Measurements from ENCODE around the gene CDKN2AIP.

The CDKN2AIP gene, protein sequence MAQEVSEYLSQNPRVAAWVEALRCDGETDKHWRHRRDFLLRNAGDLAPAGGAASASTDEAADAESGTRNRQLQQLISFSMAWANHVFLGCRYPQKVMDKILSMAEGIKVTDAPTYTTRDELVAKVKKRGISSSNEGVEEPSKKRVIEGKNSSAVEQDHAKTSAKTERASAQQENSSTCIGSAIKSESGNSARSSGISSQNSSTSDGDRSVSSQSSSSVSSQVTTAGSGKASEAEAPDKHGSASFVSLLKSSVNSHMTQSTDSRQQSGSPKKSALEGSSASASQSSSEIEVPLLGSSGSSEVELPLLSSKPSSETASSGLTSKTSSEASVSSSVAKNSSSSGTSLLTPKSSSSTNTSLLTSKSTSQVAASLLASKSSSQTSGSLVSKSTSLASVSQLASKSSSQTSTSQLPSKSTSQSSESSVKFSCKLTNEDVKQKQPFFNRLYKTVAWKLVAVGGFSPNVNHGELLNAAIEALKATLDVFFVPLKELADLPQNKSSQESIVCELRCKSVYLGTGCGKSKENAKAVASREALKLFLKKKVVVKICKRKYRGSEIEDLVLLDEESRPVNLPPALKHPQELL

DNA sequence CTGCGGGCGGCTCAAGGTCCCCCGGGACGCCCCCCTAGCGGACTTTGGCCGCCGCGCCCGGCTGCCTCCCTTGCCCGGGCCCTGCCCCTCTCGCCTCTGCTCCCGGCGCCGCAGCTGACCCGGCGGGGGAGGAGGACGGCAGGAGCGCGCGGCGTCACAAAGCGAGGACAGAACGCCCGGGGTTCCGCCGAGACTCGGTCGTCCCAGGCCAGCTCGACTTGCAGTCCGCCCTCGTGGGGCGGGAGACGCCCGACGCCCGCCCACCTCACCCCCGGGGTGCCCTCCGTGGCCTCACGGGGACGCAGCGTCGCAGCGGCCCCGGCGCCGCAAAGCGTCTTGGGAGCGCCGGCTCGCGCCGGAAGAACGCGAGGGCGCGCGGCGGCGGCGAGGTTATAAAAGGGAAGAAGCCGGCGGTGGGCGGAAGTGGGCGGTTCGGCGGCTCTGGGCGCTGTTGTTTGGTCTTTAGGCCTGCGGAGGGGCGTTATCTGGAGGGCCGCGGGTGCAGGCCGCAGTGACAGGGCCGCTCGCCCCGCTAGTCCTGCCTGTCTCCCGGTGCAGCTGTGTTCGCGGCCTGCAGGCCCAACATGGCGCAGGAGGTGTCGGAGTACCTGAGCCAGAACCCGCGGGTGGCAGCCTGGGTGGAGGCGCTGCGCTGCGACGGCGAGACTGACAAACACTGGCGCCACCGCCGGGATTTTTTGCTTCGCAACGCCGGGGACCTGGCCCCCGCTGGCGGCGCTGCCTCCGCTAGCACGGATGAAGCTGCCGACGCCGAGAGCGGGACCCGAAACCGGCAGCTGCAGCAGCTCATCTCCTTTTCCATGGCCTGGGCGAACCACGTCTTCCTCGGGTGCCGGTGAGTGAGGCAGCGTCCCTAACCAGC, at the start of gene CDKN2AIP:
TSS of gene CDKN2AIP (plus strand) at position 423 of the 883 bp plus-strand sequence. CDS start at position 585, 162 bp downstream.
- TF ChIP-seq, protein P1, sequence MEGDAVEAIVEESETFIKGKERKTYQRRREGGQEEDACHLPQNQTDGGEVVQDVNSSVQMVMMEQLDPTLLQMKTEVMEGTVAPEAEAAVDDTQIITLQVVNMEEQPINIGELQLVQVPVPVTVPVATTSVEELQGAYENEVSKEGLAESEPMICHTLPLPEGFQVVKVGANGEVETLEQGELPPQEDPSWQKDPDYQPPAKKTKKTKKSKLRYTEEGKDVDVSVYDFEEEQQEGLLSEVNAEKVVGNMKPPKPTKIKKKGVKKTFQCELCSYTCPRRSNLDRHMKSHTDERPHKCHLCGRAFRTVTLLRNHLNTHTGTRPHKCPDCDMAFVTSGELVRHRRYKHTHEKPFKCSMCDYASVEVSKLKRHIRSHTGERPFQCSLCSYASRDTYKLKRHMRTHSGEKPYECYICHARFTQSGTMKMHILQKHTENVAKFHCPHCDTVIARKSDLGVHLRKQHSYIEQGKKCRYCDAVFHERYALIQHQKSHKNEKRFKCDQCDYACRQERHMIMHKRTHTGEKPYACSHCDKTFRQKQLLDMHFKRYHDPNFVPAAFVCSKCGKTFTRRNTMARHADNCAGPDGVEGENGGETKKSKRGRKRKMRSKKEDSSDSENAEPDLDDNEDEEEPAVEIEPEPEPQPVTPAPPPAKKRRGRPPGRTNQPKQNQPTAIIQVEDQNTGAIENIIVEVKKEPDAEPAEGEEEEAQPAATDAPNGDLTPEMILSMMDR (IDR thresholded peaks at IDR 0.05; ENCODE audit: low read depth, low read length), result 0 out of 2 replicates have a peak, but pooled peaks have one; percentile 16
- TF ChIP-seq EZH2phosphoT487 (IDR thresholded peaks at IDR 0.05; ENCODE audit: low read depth), result no peak
- H3K4me3 ChIP-seq (ENCODE audit: low read length), result peak within 1 kb of the TSS; percentile 90
- no peaks in the 10 kb centered on the region for H3K27me3 ChIP-seq (ENCODE audit: low read depth, low read length)
- H3K27ac ChIP-seq (ENCODE audit: low read length), result peak within 1 kb of the TSS; percentile 86
- H3K9me3 ChIP-seq (ENCODE audit: insufficient read depth, low read length), result no peaks in the 10 kb centered on the region
- peak within 1 kb of the TSS; percentile 73 for H3K4me2 ChIP-seq (ENCODE audit: low read length)
- peak within 1 kb of the TSS; percentile 39; the same call in 1 of the 2 replicates for H2AFZ ChIP-seq (ENCODE audit: low read depth, low read length)
- peaks cover 5% of the 10 kb centered on the region; the same call in 1 of the 2 replicates for H4K20me1 ChIP-seq (ENCODE audit: insufficient read depth, low read length)
- H3K9ac ChIP-seq (ENCODE audit: low read length), result peak within 1 kb of the TSS; percentile 82
- H3K4me1 ChIP-seq (ENCODE audit: low read length), result peaks cover 13% of the 10 kb centered on the region
- peaks cover 35% of the 10 kb centered on the region for H3K36me3 ChIP-seq (replicated peaks; ENCODE audit: low read depth, low read length)
- peaks cover 61% of the 10 kb centered on the region for H3K79me2 ChIP-seq (ENCODE audit: low read length)

DNA sequence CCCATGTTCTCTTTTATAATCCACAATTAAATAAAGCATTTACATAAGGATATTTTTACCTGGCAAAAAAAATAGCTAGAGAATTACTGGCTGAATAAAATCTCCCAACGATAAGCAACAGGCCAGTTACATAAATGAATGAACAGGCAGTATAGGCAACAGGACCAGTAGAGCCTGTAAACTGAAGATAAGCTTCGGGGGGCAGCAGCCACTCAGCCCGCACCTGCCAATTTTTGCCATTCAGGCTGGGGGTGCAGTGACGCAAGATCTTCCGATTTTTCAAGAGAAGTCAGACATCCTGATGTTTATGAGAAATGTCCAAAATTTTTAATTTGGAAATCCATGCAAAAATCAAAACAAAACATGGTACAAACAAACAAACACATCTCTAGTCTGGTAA, 49.0 kb upstream of the CDKN2AIP start:
- H3K27ac ChIP-seq (ENCODE audit: low read length), result no peak overlapping the region
- no peaks in the 10 kb centered on the region for H3K36me3 ChIP-seq (replicated peaks; ENCODE audit: low read depth, low read length)
- no peak overlapping the region for H3K4me3 ChIP-seq (ENCODE audit: low read length)
- H3K9me3 ChIP-seq (ENCODE audit: insufficient read depth, low read length), result no peaks in the 10 kb centered on the region
- no peak overlapping the region for H3K4me2 ChIP-seq (ENCODE audit: low read length)
- H3K4me1 ChIP-seq (ENCODE audit: low read length), result peaks cover 31% of the 10 kb centered on the region
- H3K9ac ChIP-seq (ENCODE audit: low read length), result no peak overlapping the region
- no peak overlapping the region for H2AFZ ChIP-seq (ENCODE audit: low read depth, low read length)
- no peaks in the 10 kb centered on the region for H3K27me3 ChIP-seq (ENCODE audit: low read depth, low read length)
- no peaks in the 10 kb centered on the region for H3K79me2 ChIP-seq (ENCODE audit: low read length)
- no peaks in the 10 kb centered on the region for H4K20me1 ChIP-seq (ENCODE audit: insufficient read depth, low read length)
- TF ChIP-seq, protein P1 (IDR thresholded peaks at IDR 0.05; ENCODE audit: low read depth, low read length), result no peak
- TF ChIP-seq EZH2phosphoT487 (IDR thresholded peaks at IDR 0.05; ENCODE audit: low read depth), result no peak

DNA sequence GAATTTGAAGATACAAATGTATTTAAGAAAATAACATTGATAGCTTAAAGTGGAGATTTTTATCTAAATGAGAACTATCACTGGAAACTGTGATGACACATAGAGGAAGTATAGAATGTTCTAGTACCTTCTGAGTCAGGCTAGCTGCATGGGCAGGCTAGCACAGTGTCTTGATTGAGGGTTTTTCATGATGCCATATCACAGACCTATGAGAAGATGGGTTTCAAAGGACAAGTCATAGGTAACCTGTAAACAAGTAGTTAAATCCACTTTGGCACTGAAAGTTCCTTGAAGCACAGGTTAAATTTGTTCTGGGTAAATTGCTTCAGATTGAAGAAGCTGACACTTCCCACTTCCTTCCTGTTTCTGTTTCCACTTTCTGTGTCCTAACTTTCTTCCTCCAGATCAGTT, 48.2 kb upstream of the CDKN2AIP start:
- no peak overlapping the region for H2AFZ ChIP-seq (ENCODE audit: low read depth, low read length)
- H3K36me3 ChIP-seq (replicated peaks; ENCODE audit: low read depth, low read length), result no peaks in the 10 kb centered on the region
- H3K27me3 ChIP-seq (ENCODE audit: low read depth, low read length), result no peaks in the 10 kb centered on the region
- H3K4me3 ChIP-seq (ENCODE audit: low read length), result no peak overlapping the region
- H3K79me2 ChIP-seq (ENCODE audit: low read length), result no peaks in the 10 kb centered on the region
- TF ChIP-seq, protein P1 (IDR thresholded peaks at IDR 0.05; ENCODE audit: low read depth, low read length), result no peak
- no peak for TF ChIP-seq EZH2phosphoT487 (IDR thresholded peaks at IDR 0.05; ENCODE audit: low read depth)
- no peak overlapping the region for H3K9ac ChIP-seq (ENCODE audit: low read length)
- no peaks in the 10 kb centered on the region for H4K20me1 ChIP-seq (ENCODE audit: insufficient read depth, low read length)
- H3K27ac ChIP-seq (ENCODE audit: low read length), result no peak overlapping the region
- H3K9me3 ChIP-seq (ENCODE audit: insufficient read depth, low read length), result no peaks in the 10 kb centered on the region
- peaks cover 31% of the 10 kb centered on the region for H3K4me1 ChIP-seq (ENCODE audit: low read length)
- no peak overlapping the region; the same call in 1 of the 2 replicates for H3K4me2 ChIP-seq (ENCODE audit: low read length)

Measured in OCI-LY3 (cell line).